KOPT-K1 (cell line): ENCODE measurements around the gene AHNAK2.

Experiments used
- H3K27ac ChIP-seq: fragments of 200-600 bp; sonication (generic); 2 replicates; pipeline ENCODE4 v1.5.1; 2016; ENCODE audit warnings: antibody characterized with exemption, mild to moderate bottlenecking, low read depth, low read length; ENCODE audit not compliant: poor library complexity, severe bottlenecking
- H3K36me3 ChIP-seq: fragments of 200-600 bp; sonication (generic); 2 replicates; pipeline ENCODE4 v1.5.1; 2017; ENCODE audit warnings: antibody characterized with exemption, mild to moderate bottlenecking, low read length, moderate library complexity; ENCODE audit not compliant: insufficient read depth
- H3K9me3 ChIP-seq: fragments of 200-600 bp; sonication (generic); 2 replicates; pipeline ENCODE4 v1.5.1; 2017; ENCODE audit warnings: antibody characterized with exemption, low read length, mild to moderate bottlenecking; ENCODE audit not compliant: insufficient read depth, poor library complexity, severe bottlenecking

The AHNAK2 gene

GRCh38 chr14:104999361-104999760, 21.2 kb upstream of the AHNAK2 start:
- Histone ChIP-seq H3K27ac (no peak overlapping the region), H3K9me3 (no peaks in the 10 kb centered on the region), H3K36me3 (peaks cover 3% of the 10 kb centered on the region; the same call in 1 of the 2 replicates)

GRCh38 chr14:104998801-104999200, 20.6 kb upstream of the AHNAK2 start:
- peaks cover 3% of the 10 kb centered on the region; the same call in 1 of the 2 replicates for H3K36me3 ChIP-seq
- no peak overlapping the region for H3K27ac ChIP-seq
- no peaks in the 10 kb centered on the region for H3K9me3 ChIP-seq

- Histone ChIP-seq H3K27ac (no peak overlapping the region), H3K36me3 (peaks cover 3% of the 10 kb centered on the region; the same call in 1 of the 2 replicates)
Observed at GRCh38 chr14:104996483-104996882, 18.3 kb upstream of the AHNAK2 start.

GRCh38 chr14:104996032-104996431, 17.9 kb upstream of the AHNAK2 start:
- H3K27ac ChIP-seq: no peak overlapping the region
- H3K9me3 ChIP-seq: no peaks in the 10 kb centered on the region
- peaks cover 3% of the 10 kb centered on the region; the same call in 1 of the 2 replicates for H3K36me3 ChIP-seq

More at GRCh38 chr14:104996483-104996882, 18.3 kb upstream of the AHNAK2 start:
- no peaks in the 10 kb centered on the region for H3K9me3 ChIP-seq

GRCh38 chr14:104994978-104995377, 16.8 kb upstream of the AHNAK2 start:
- H3K27ac ChIP-seq: no peak overlapping the region

GRCh38 chr14:104993808-104994591, 15.8 kb upstream of the AHNAK2 start:
- H3K36me3 ChIP-seq: no peaks in the 10 kb centered on the region
- no peak overlapping the region for H3K27ac ChIP-seq
- no peaks in the 10 kb centered on the region for H3K9me3 ChIP-seq

More at GRCh38 chr14:104994978-104995377, 16.8 kb upstream of the AHNAK2 start:
- no peaks in the 10 kb centered on the region for H3K9me3 ChIP-seq
- peaks cover 3% of the 10 kb centered on the region; the same call in 1 of the 2 replicates for H3K36me3 ChIP-seq

- Histone ChIP-seq H3K36me3 (no peaks in the 10 kb centered on the region), H3K27ac (no peak overlapping the region), H3K9me3 (no peaks in the 10 kb centered on the region)
Observed at GRCh38 chr14:104993306-104993705, 15.1 kb upstream of the AHNAK2 start.

- no peaks in the 10 kb centered on the region for H3K36me3 ChIP-seq
- no peak overlapping the region for H3K27ac ChIP-seq
Observed at GRCh38 chr14:104992501-104992900, 14.3 kb upstream of the AHNAK2 start.

GRCh38 chr14:104991896-104992230, 13.7 kb upstream of the AHNAK2 start:
- no peak overlapping the region for H3K27ac ChIP-seq

More at GRCh38 chr14:104992501-104992900, 14.3 kb upstream of the AHNAK2 start:
- H3K9me3 ChIP-seq: no peaks in the 10 kb centered on the region

GRCh38 chr14:104989951-104990303, 11.8 kb upstream of the AHNAK2 start:
- Histone ChIP-seq H3K27ac (no peak overlapping the region), H3K9me3 (no peaks in the 10 kb centered on the region), H3K36me3 (no peaks in the 10 kb centered on the region)

More at GRCh38 chr14:104991896-104992230, 13.7 kb upstream of the AHNAK2 start:
- H3K9me3 ChIP-seq: no peaks in the 10 kb centered on the region
- H3K36me3 ChIP-seq: no peaks in the 10 kb centered on the region

GRCh38 chr14:104989236-104989950, 11.2 kb upstream of the AHNAK2 start:
- no peaks in the 10 kb centered on the region for H3K9me3 ChIP-seq
- H3K27ac ChIP-seq: no peak overlapping the region
- no peaks in the 10 kb centered on the region for H3K36me3 ChIP-seq

- no peaks in the 10 kb centered on the region for H3K36me3 ChIP-seq
- H3K9me3 ChIP-seq: no peaks in the 10 kb centered on the region
- no peak overlapping the region for H3K27ac ChIP-seq
Observed at GRCh38 chr14:104986487-104987164, 8.5 kb upstream of the AHNAK2 start.

GRCh38 chr14:104985675-104986486, 7.7 kb upstream of the AHNAK2 start, which contains the start of gene CLBA1:
Gene CLBA1 (plus strand): TSS chr14:104985788. CDS start chr14:104986432, 644 bp downstream.
- Histone ChIP-seq H3K27ac (no peak within 1 kb of the TSS), H3K9me3 (no peaks in the 10 kb centered on the region), H3K36me3 (no peaks in the 10 kb centered on the region)

- no peaks in the 10 kb centered on the region for H3K36me3 ChIP-seq
- no peaks in the 10 kb centered on the region for H3K9me3 ChIP-seq
- no peak overlapping the region for H3K27ac ChIP-seq
Observed at GRCh38 chr14:104984056-104984894, 6.1 kb upstream of the AHNAK2 start.
